ENCODE data around the gene H19. TPM values are rescaled to one million over a fixed set of nuclear protein-coding genes. Genes with fewer than 3 reads are reported as not detected.

The H19 gene
- total and polyA plus RNA-seq, 2 of the 8 experiments (the other 6 are each of a cell fraction or from before 2014, with no cell fraction given), result 5.2 to 10.0 TPM

- no peak for TF ChIP-seq USF2 (IDR thresholded peaks at IDR 0.05; ENCODE audit: low read length)
- TF ChIP-seq CTBP2 (IDR thresholded peaks at IDR 0.05; ENCODE audit: borderline replicate concordance, insufficient read depth, insufficient read length, low read length), result no peak
- no peak for TF ChIP-seq RXRA (IDR thresholded peaks at IDR 0.05; ENCODE audit: insufficient read depth, low read depth, low read length)
- TF ChIP-seq NANOG (IDR thresholded peaks at IDR 0.05; ENCODE audit: insufficient read depth, low read depth, low read length, poor library complexity, severe bottlenecking), result no peak
- no peak for TF ChIP-seq GTF2F1 (IDR thresholded peaks at IDR 0.05; ENCODE audit: borderline replicate concordance, low read depth, low read length)
Observed at GRCh38 chr11:2036863-2037486, 39.3 kb upstream of the H19 start (continued).
